ENCODE measurements around the gene PCDHGA6. TPM values are rescaled to one million over a fixed set of nuclear protein-coding genes. Genes with fewer than 3 reads are reported as not detected.
A peak's percentile ranks its signal among the peaks of the same experiment; 100 is the strongest.
"Not testable (repeated sequence)": the region's sequence is repeated elsewhere in the genome, so short reads cannot be mapped to it uniquely, and the experiment has no call there.

The PCDHGA6 gene
- total and polyA plus RNA-seq, 3 experiments from 2014 or later = 0.06 to 0.22 (median 0.15) TPM

GRCh38 chr5:141413540-141414069 lies 39.9 kb downstream of the PCDHGA6 start:
- peaks cover 65 to 78% of the 10 kb centered on the region in 2 donors for H3K27me3 Mint-ChIP-seq
- CTCF ChIA-PET = interaction anchor here (1.1 to 2.1 kb wide), 8 partner anchors 11 to 150 kb away, joined by 3 to 10 read pairs (median 5); partner anchors contain the start of gene TAF7
- H3K9me3 Mint-ChIP-seq = peaks cover 19 to 57% (median 56%) of the 10 kb centered on the region in 5 donors
- DNase-seq = no peak
- peaks cover 7% of the 10 kb centered on the region for H3K4me1 ChIP-seq (ENCODE audit: insufficient read depth, low read length)
- H3K9me3 ChIP-seq (ENCODE audit: low read length) = peaks cover 4% of the 10 kb centered on the region
- no peaks in the 10 kb centered on the region for H3K36me3 ChIP-seq (ENCODE audit: insufficient read depth, low read length)
- peaks cover 63% of the 10 kb centered on the region for H3K27me3 ChIP-seq (ENCODE audit: insufficient read depth, low read length, poor library complexity, severe bottlenecking)
- peaks cover 0 to 20% (median 4%) of the 10 kb centered on the region in 3 donors for H3K36me3 Mint-ChIP-seq
- H3K4me3 ChIP-seq (ENCODE audit: low read length) = peak overlapping the region; percentile 77
- POLR2A ChIA-PET = no interaction called here
- no peak overlapping the region for H3K27ac ChIP-seq (ENCODE audit: low read depth, low read length)
- H3K4me3 Mint-ChIP-seq = peak overlapping the region; percentile 77 to 95 (median 84)
- peak overlapping the region in 2 of 8 donors; percentile 10 to 38 for H3K27ac Mint-ChIP-seq
- peaks cover 20 to 32% (median 21%) of the 10 kb centered on the region in 3 donors for H3K4me1 Mint-ChIP-seq

DNA sequence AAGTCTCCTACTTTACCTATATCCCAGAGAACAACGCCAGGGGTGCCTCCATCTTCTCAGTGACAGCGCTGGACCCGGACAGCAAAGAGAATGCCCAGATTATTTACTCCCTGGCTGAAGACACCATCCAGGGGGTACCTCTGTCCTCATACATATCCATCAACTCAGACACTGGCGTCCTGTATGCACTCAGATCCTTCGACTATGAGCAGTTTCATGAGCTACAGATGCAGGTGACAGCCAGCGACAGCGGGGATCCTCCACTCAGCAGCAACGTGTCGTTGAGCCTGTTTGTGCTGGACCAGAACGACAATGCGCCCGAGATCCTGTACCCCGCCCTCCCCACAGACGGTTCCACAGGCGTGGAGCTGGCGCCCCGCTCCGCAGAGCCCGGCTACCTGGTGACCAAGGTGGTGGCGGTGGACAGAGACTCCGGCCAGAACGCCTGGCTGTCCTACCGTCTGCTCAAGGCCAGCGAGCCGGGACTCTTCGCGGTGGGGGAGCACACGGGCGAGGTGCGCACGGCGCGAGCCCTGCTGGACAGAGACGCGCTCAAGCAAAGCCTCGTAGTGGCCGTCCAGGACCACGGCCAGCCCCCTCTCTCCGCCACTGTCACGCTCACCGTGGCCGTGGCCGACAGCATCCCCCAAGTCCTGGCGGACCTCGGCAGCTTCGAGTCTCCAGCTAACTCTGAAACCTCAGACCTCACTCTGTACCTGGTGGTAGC lies 41.0 kb downstream of the PCDHGA6 start:
- H3K4me3 Mint-ChIP-seq = peak overlapping the region; percentile 6 to 68 (median 43)

DNA sequence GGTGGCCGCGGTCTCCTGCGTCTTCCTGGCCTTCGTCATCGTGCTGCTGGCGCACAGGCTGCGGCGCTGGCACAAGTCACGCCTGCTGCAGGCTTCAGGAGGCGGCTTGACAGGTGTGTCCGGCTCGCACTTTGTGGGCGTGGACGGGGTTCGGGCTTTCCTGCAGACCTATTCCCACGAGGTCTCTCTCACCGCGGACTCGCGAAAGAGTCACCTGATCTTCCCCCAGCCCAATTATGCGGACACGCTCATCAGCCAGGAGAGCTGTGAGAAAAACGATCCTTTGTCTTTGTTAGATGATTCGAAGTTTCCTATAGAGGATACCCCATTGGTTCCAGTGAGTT lies 41.6 kb downstream of the PCDHGA6 start:
- CTCF ChIA-PET = not testable (repeated sequence)

More for the DNA sequence above, 41.0 kb downstream of the PCDHGA6 start:
- H3K36me3 ChIP-seq (ENCODE audit: insufficient read depth, low read length); H3K4me3 ChIP-seq (ENCODE audit: low read length); H3K9me3 ChIP-seq (ENCODE audit: low read length); POLR2A ChIA-PET; H3K27ac ChIP-seq (ENCODE audit: low read depth, low read length); DNase-seq; H3K4me1 ChIP-seq (ENCODE audit: insufficient read depth, low read length): not testable (repeated sequence)
- CTCF ChIA-PET = interaction anchor here (1.4 to 2.1 kb wide), 3 partner anchors 94 to 143 kb away, joined by 3 to 8 read pairs (median 6); partner anchors contain the start of gene TAF7
- H3K9me3 Mint-ChIP-seq = peaks cover 16 to 54% (median 53%) of the 10 kb centered on the region in 5 donors
- peaks cover 20 to 35% (median 21%) of the 10 kb centered on the region in 3 donors for H3K4me1 Mint-ChIP-seq
- peaks cover 60 to 75% of the 10 kb centered on the region in 2 donors for H3K27me3 Mint-ChIP-seq
- peak overlapping the region in 1 of 8 donors; percentile 50 for H3K27ac Mint-ChIP-seq
- H3K36me3 Mint-ChIP-seq = peaks cover 0 to 18% (median 5%) of the 10 kb centered on the region in 3 donors
- peaks cover 62% of the 10 kb centered on the region for H3K27me3 ChIP-seq (ENCODE audit: insufficient read depth, low read length, poor library complexity, severe bottlenecking)

GRCh38 chr5:141417494-141418172 lies 43.9 kb downstream of the PCDHGA6 start, which contains the start of gene PCDHGB7:
Gene PCDHGB7 (plus strand): TSS chr5:141417677. CDS start chr5:141417860, 183 bp downstream.
- H3K27ac Mint-ChIP-seq = peak within 1 kb of the TSS in 3 of 8 donors; percentile 30 to 69 (median 36)
- CTCF ChIA-PET = interaction anchor here (1.1 to 1.4 kb wide), 2 partner anchors 10 to 146 kb away, joined by 3 to 4 read pairs; partner anchors contain the start of gene PCDHGB6
- H3K27me3 ChIP-seq (ENCODE audit: insufficient read depth, low read length, poor library complexity, severe bottlenecking) = peaks cover 71% of the 10 kb centered on the region
- peak in 2 of 5 donors; percentile 16 to 32 for DNase-seq
- H3K4me3 Mint-ChIP-seq = peak within 1 kb of the TSS; percentile 56 to 81 (median 68)
- H3K36me3 Mint-ChIP-seq = peaks cover 0 to 22% (median 5%) of the 10 kb centered on the region in 3 donors
- POLR2A ChIA-PET; H3K36me3 ChIP-seq (ENCODE audit: insufficient read depth, low read length); H3K4me3 ChIP-seq (ENCODE audit: low read length); H3K4me1 ChIP-seq (ENCODE audit: insufficient read depth, low read length); H3K27ac ChIP-seq (ENCODE audit: low read depth, low read length): not testable (repeated sequence)
- peaks cover 18 to 69% (median 66%) of the 10 kb centered on the region in 5 donors for H3K9me3 Mint-ChIP-seq
- H3K9me3 ChIP-seq (ENCODE audit: low read length) = peaks cover 13% of the 10 kb centered on the region
- H3K4me1 Mint-ChIP-seq = peaks cover 24 to 43% (median 27%) of the 10 kb centered on the region in 3 donors
- H3K27me3 Mint-ChIP-seq = peaks cover 72 to 84% of the 10 kb centered on the region in 2 donors

More for the DNA sequence above, 41.6 kb downstream of the PCDHGA6 start:
- H3K27ac Mint-ChIP-seq; DNase-seq; POLR2A ChIA-PET; H3K4me1 ChIP-seq (ENCODE audit: insufficient read depth, low read length); H3K36me3 ChIP-seq (ENCODE audit: insufficient read depth, low read length); H3K27ac ChIP-seq (ENCODE audit: low read depth, low read length); H3K4me3 ChIP-seq (ENCODE audit: low read length); H3K9me3 ChIP-seq (ENCODE audit: low read length): not testable (repeated sequence)
- Mint-ChIP-seq H3K36me3 (peaks cover 0 to 22% (median 5%) of the 10 kb centered on the region in 3 donors), H3K4me3 (peak overlapping the region in 5 of 7 donors; percentile 6 to 41 (median 29)), H3K4me1 (peaks cover 20 to 35% (median 21%) of the 10 kb centered on the region in 3 donors), H3K9me3 (peaks cover 14 to 56% (median 54%) of the 10 kb centered on the region in 5 donors), H3K27me3 (peaks cover 62 to 77% of the 10 kb centered on the region in 2 donors)
- H3K27me3 ChIP-seq (ENCODE audit: insufficient read depth, low read length, poor library complexity, severe bottlenecking) = peaks cover 64% of the 10 kb centered on the region

GRCh38 chr5:141419074-141419880 lies 45.6 kb downstream of the PCDHGA6 start:
- H3K27ac Mint-ChIP-seq = no peak overlapping the region
- H3K9me3 Mint-ChIP-seq = peaks cover 20 to 72% (median 59%) of the 10 kb centered on the region in 5 donors
- no peaks in the 10 kb centered on the region for H3K4me1 ChIP-seq (ENCODE audit: insufficient read depth, low read length)
- peaks cover 10 to 27% (median 17%) of the 10 kb centered on the region in 3 donors for H3K4me1 Mint-ChIP-seq
- H3K27me3 Mint-ChIP-seq = peaks cover 67 to 78% of the 10 kb centered on the region in 2 donors
- no peak overlapping the region for H3K4me3 ChIP-seq (ENCODE audit: low read length)
- peaks cover 0 to 20% (median 4%) of the 10 kb centered on the region in 3 donors for H3K36me3 Mint-ChIP-seq
- H3K27ac ChIP-seq (ENCODE audit: low read depth, low read length) = no peak overlapping the region
- no peaks in the 10 kb centered on the region for H3K36me3 ChIP-seq (ENCODE audit: insufficient read depth, low read length)
- POLR2A ChIA-PET = no interaction called here
- H3K27me3 ChIP-seq (ENCODE audit: insufficient read depth, low read length, poor library complexity, severe bottlenecking) = peaks cover 57% of the 10 kb centered on the region
- H3K4me3 Mint-ChIP-seq = peak overlapping the region in 4 of 7 donors; percentile 5 to 68 (median 26)
- DNase-seq = no peak
- H3K9me3 ChIP-seq (ENCODE audit: low read length) = peaks cover 13% of the 10 kb centered on the region
- CTCF ChIA-PET = no interaction called here

DNA sequence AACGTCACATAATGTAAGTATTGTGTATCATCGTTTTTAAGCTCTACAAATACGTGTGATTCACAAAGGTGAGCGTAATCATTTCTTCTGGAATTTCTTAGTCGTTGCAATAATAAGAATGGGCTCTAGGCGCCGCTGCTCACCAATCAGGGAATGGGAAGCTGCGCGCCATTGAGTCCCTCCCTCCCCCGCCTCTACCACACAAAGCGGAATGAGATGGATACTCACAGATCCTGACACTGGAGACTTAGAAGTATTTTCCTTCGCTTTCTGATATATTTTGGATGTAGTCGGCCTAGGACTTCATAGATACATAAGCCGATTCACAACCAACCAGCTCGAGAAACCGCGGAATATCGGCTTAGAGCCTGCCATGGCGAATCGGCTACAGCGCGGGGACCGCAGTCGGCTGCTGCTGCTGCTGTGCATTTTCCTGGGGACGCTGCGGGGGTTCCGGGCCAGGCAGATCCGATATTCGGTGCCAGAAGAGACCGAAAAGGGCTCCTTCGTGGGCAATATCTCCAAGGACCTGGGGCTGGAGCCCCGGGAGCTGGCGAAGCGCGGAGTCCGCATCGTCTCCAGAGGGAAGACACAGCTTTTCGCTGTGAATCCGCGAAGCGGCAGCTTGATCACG lies 47.3 kb downstream of the PCDHGA6 start, which contains the start of gene PCDHGA11:
Gene PCDHGA11, plus strand, starts transcription at position 197 of the 634 bp plus-strand sequence. Its CDS starts 177 bp downstream, at position 374.
- H3K9me3 ChIP-seq (ENCODE audit: low read length) = peaks cover 13% of the 10 kb centered on the region
- no peaks in the 10 kb centered on the region for H3K4me1 ChIP-seq (ENCODE audit: insufficient read depth, low read length)
- peak within 1 kb of the TSS; percentile 6 for H3K4me3 ChIP-seq (ENCODE audit: low read length)
- Mint-ChIP-seq H3K9me3 (peaks cover 20 to 64% (median 56%) of the 10 kb centered on the region in 5 donors), H3K4me1 (peaks cover 7 to 17% (median 11%) of the 10 kb centered on the region in 3 donors), H3K27ac (peak within 1 kb of the TSS in 4 of 8 donors; percentile 23 to 64 (median 35)), H3K36me3 (peaks cover 0 to 13% (median 3%) of the 10 kb centered on the region in 3 donors), H3K27me3 (peaks cover 72 to 79% of the 10 kb centered on the region in 2 donors), H3K4me3 (peak within 1 kb of the TSS; percentile 68 to 81 (median 73))
- ChIA-PET CTCF (interaction anchor here (1.2 kb wide), 1 partner anchor 101 kb away, joined by 3 read pairs; the partner anchor contains the start of gene TAF7), POLR2A (no interaction called here)
- H3K27me3 ChIP-seq (ENCODE audit: insufficient read depth, low read length, poor library complexity, severe bottlenecking) = peaks cover 47% of the 10 kb centered on the region
- H3K36me3 ChIP-seq (ENCODE audit: insufficient read depth, low read length) = no peaks in the 10 kb centered on the region
- peak in 2 of 5 donors; percentile 12 to 26 for DNase-seq
- H3K27ac ChIP-seq (ENCODE audit: low read depth, low read length) = no peak within 1 kb of the TSS
